ENCODE results near the gene SLC41A2.

GRCh38 chr12:104973250-104973649 is 15.2 kb upstream of the SLC41A2 start:
- TF ChIP-seq THAP7 (CRISPR knock-in tag; IDR thresholded peaks at IDR 0.05) (no peak), CTCF (CRISPR knock-in tag; IDR thresholded peaks at IDR 0.05) (no peak), MAFK (conservative IDR thresholded peaks at IDR 0.05 in 1 of 2, IDR thresholded peaks at IDR 0.05 in 1 of 2; ENCODE audit: low read length in 2 of 2) (no peak), HOXA7 (CRISPR knock-in tag; IDR thresholded peaks at IDR 0.05) (no peak), CREB1 (IDR thresholded peaks at IDR 0.05) (no peak), CREB1 (CRISPR knock-in tag; IDR thresholded peaks at IDR 0.05) (no peak), BRF2 (CRISPR knock-in tag; IDR thresholded peaks at IDR 0.05) (no peak), BRCA1 (CRISPR knock-in tag; IDR thresholded peaks at IDR 0.05) (no peak), TOE1 (CRISPR knock-in tag; IDR thresholded peaks at IDR 0.05) (no peak), U2AF1 (optimal IDR thresholded peaks at IDR 0.05; ENCODE audit: low read depth, low read length) (no peak), ZSCAN22 (CRISPR knock-in tag; IDR thresholded peaks at IDR 0.05) (no peak)

Data from HepG2 (cell line).